Right lobe of liver (tissue), 4 donors: ENCODE data around the gene CSPG5.

Source experiments
- POLR2A ChIP-seq: fragments of 450-650 bp; IDR thresholded peaks from one replicate; pipeline ENCODE4 v1.6.1; 2017; ENCODE audit warnings: antibody characterized with exemption, mild to moderate bottlenecking
- TF ChIP-seq, protein P1 (sequence below), 4 donors: fragments of 200-600 bp in 3 of 4; fragments of 450-650 bp in 1 of 4; IDR thresholded peaks; one replicate each; pipeline versions ENCODE4 v1.5.1 to v1.8.0; 2016 to 2022; ENCODE audit warnings: antibody characterized with exemption in 4 of 4, mild to moderate bottlenecking in 2 of 4
- donor health status: DM: no; HTN: no; CAD: no.
- donor health status: DM: no; HTN: no; CAD: no.
- donor health status: DM: no; HTN: yes; CAD: no.

GRCh38 chr3:47541583-47542108, 37.0 kb downstream of the CSPG5 start:
- TF ChIP-seq, protein P1, sequence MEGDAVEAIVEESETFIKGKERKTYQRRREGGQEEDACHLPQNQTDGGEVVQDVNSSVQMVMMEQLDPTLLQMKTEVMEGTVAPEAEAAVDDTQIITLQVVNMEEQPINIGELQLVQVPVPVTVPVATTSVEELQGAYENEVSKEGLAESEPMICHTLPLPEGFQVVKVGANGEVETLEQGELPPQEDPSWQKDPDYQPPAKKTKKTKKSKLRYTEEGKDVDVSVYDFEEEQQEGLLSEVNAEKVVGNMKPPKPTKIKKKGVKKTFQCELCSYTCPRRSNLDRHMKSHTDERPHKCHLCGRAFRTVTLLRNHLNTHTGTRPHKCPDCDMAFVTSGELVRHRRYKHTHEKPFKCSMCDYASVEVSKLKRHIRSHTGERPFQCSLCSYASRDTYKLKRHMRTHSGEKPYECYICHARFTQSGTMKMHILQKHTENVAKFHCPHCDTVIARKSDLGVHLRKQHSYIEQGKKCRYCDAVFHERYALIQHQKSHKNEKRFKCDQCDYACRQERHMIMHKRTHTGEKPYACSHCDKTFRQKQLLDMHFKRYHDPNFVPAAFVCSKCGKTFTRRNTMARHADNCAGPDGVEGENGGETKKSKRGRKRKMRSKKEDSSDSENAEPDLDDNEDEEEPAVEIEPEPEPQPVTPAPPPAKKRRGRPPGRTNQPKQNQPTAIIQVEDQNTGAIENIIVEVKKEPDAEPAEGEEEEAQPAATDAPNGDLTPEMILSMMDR (IDR thresholded peaks at IDR 0.05) = no peak
- no peak for TF ChIP-seq POLR2A
